Psoas muscle (tissue), 8 donors: ENCODE data around the gene FLVCR2. TPM values are rescaled to one million over a fixed set of nuclear protein-coding genes. Genes with fewer than 3 reads are reported as not detected.
A peak's percentile ranks its signal among the peaks of the same experiment; 100 is the strongest.

Source experiments
- ATAC-seq, 4 donors: fragments of 200-7000 bp; cut with Tn5 transposase; one replicate each; pipeline ENCODE4 v1.9.1; 2020; ENCODE audit warnings: moderate library complexity in 3 of 4, mild to moderate bottlenecking in 2 of 4
- DNase-seq, 2 donors: peaks; one replicate each; pipeline ENCODE4 v3.0.0-alpha.2; 2020
- H3K27ac ChIP-seq: fragments of 200-600 bp; one replicate; pipeline ENCODE4 v1.8.0; 2022
- H3K27me3 ChIP-seq, 3 donors: fragments of 200-600 bp in 1 of 3; one replicate each; pipeline versions ENCODE4 v1.6.1 to v1.8.0; 2013 to 2022; ENCODE audit warnings: low read length in 2 of 3, mild to moderate bottlenecking in 2 of 3, moderate library complexity in 1 of 3; ENCODE audit not compliant: insufficient read depth in 3 of 3
- H3K36me3 ChIP-seq, 2 donors: fragments of 200-600 bp in 1 of 2; one replicate each; pipeline versions ENCODE4 v1.6.1 to v1.8.0; 2013 to 2022; ENCODE audit warnings: low read depth in 1 of 2, mild to moderate bottlenecking in 1 of 2, moderate library complexity in 1 of 2; ENCODE audit not compliant: insufficient read depth in 1 of 2
- H3K4me1 ChIP-seq: fragments of 200-600 bp; one replicate; pipeline ENCODE4 v1.8.0; 2022
- H3K4me3 ChIP-seq: fragments of 200-600 bp; one replicate; pipeline ENCODE4 v1.8.0; 2022; ENCODE audit warnings: mild to moderate bottlenecking
- H3K9me3 ChIP-seq: fragments of 200-600 bp; one replicate; pipeline ENCODE4 v1.8.0; 2022
- CTCF ChIP-seq: fragments of 200-600 bp; IDR thresholded peaks from one replicate; pipeline ENCODE4 v1.8.0; 2022; ENCODE audit warnings: antibody characterized with exemption
- WGBS, 3 donors: extraction: QIAGEN DNeasy Blood & Tissue Kit; methylation state at CpG; one replicate each; pipeline versions ENCODE4 v1.1.6 to v1.1.7; 2013; 5-methylcytosine and 5-hydroxymethylcytosine counted together
- intact Hi-C, 2 donors: fragments of 100-400 bp; cut with DNase I; formaldehyde crosslinking; loops; one replicate each; pipeline versions ENCODE4 v1.11.0 to v1.14.2; 2022
- polyA plus RNA-seq, 3 donors: library from polyadenylated mRNA; stranded (reverse); fragments of 200-250 nt; gene quantifications; one replicate each; pipeline ENCODE4 v1.2.3, GENCODE V29; 2013
- total RNA-seq, 4 donors: library from RNA; stranded (reverse); fragmentation: NEBNext Ultra II Directional in 2 of 4; extraction: Animal tissue kit (Norgen Biotek cat#: 25700) in 2 of 4; gene quantifications; one replicate each; pipeline versions ENCODE4 v1.2.1 to v1.2.4, GENCODE V29; 2021 to 2023
- donor health status: healthy with polysubstance abuse.
- donor health status: DM: no; HTN: no; CAD: no; lungs with moderate emphysema.
- donor health status: Bipolar disorder and iron deficiency.
- donor health status: healthy.
- donor health status: DM: yes; HTN: yes; CAD: no.
- donor health status: DM: no; HTN: no; CAD: no.
- donor health status: DM: no; HTN: no; CAD: no.
- donor health status: DM: yes; HTN: yes; CAD: no.

Gene FLVCR2
- total and polyA plus RNA-seq, 7 donors: 0.71 to 9.8 (median 5.3) TPM

GRCh38 chr14:75559451-75560222 is 18.8 kb upstream of the FLVCR2 start:
- H3K9me3 ChIP-seq: peaks cover 4% of the 10 kb centered on the region
- ATAC-seq (peak in 3 of 4 donors; percentile 5 to 18 (median 10)), DNase-seq (peak in 1 of 2 donors; percentile 24)
- no peak overlapping the region for H3K27ac ChIP-seq
- 87 to 92% (median 87%) methylated on average over 6 of the region's 6 CpGs for WGBS, 3 donors
- no peak overlapping the region for H3K4me3 ChIP-seq
- H3K27me3 ChIP-seq: no peaks in the 10 kb centered on the region
- peaks cover 23% of the 10 kb centered on the region for H3K4me1 ChIP-seq
- no peak for TF ChIP-seq CTCF
- intact Hi-C loops: loop anchor here in 1 of 2 donors (5.0 kb wide), 3 partner anchors 67 to 252 kb away; no protein-coding TSS in a partner anchor
- H3K36me3 ChIP-seq: no peaks in the 10 kb centered on the region

DNA sequence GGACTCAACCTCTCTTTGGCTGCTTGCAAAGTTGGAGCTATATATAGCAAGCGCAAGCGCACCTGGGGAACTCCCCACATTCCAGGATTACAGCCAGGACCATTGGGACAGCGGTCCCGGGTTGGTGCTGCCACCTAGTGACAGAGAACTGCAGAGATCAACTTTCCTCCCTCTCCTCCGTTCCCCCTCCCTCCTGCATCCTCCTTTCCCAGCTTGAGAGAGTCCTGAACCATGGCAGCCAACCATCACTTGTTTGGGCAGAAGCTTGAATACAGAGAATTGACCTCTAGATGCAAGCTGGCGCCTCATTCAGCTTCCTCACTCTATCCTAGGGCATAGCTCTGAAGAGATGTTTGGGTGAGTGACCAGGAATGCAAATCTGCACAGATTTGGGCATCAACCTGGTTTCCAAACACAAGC is 17.4 kb upstream of the FLVCR2 start:
- H3K9me3 ChIP-seq: peaks cover 4% of the 10 kb centered on the region
- peaks cover 29% of the 10 kb centered on the region for H3K4me1 ChIP-seq
- TF ChIP-seq CTCF: peak; percentile 79
- H3K27me3 ChIP-seq: no peaks in the 10 kb centered on the region
- DNase-seq: peak; percentile 62 to 83
- H3K4me3 ChIP-seq: no peak overlapping the region
- no peaks in the 10 kb centered on the region for H3K36me3 ChIP-seq
- WGBS, 3 donors: 0 to 6% (median 3%) methylated on average over 6 of the region's 6 CpGs
- no peak overlapping the region for H3K27ac ChIP-seq
- peak; percentile 78 to 87 (median 85) for ATAC-seq
- intact Hi-C loops: loop anchor here in 1 of 2 donors (5.0 kb wide), 2 partner anchors 129 to 254 kb away; no protein-coding TSS in a partner anchor

DNA sequence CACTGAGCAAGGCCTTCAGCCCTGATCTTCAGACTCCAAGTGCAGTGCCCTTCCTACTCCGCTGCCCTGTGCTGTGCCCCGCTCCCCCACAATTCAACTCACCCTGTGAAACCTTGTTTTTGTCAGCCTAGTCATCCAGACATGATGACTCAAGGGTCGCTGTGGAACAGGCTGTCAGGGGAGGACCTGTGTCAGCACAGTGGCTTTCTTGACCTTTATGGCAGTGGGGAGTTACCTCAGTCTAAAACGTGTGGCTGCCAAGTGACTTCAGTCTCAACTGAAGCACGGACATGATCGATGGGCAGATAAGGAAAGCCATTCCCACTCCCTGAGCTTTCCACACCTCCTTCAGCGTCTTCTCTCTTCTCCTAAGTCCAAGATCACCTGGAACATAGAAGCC is 16.3 kb upstream of the FLVCR2 start:
- DNase-seq: no peak
- WGBS, 3 donors: 72 to 76% (median 73%) methylated on average over 7 of the region's 7 CpGs
- H3K9me3 ChIP-seq: peaks cover 4% of the 10 kb centered on the region
- no peaks in the 10 kb centered on the region for H3K36me3 ChIP-seq
- H3K4me1 ChIP-seq: peaks cover 29% of the 10 kb centered on the region
- no peak for TF ChIP-seq CTCF
- no peaks in the 10 kb centered on the region for H3K27me3 ChIP-seq
- no peak overlapping the region for H3K4me3 ChIP-seq
- ATAC-seq: peak in 1 of 4 donors; percentile 25
- H3K27ac ChIP-seq: no peak overlapping the region
- intact Hi-C loops: loop anchor here in 1 of 2 donors (5.0 kb wide), 2 partner anchors 130 to 255 kb away; no protein-coding TSS in a partner anchor

- Histone ChIP-seq H3K36me3 (no peaks in the 10 kb centered on the region), H3K27ac (peak overlapping the region; percentile 73), H3K9me3 (peaks cover 4% of the 10 kb centered on the region), H3K4me1 (peaks cover 29% of the 10 kb centered on the region), H3K27me3 (no peaks in the 10 kb centered on the region), H3K4me3 (no peak overlapping the region)
- ATAC-seq (no peak), DNase-seq (no peak)
- 83 to 87% (median 85%) methylated on average over 4 of the region's 4 CpGs for WGBS, 3 donors
- TF ChIP-seq CTCF: no peak
- intact Hi-C loops: loop anchor here in 1 of 2 donors (5.0 kb wide), 2 partner anchors 130 to 255 kb away; no protein-coding TSS in a partner anchor
These were observed 15.9 kb upstream of the FLVCR2 start for GRCh38 chr14:75562489-75562888.
